HG03045 (cell line): ENCODE results near the gene PPP1R9A.

Experiments used
- ATAC-seq: cut with Tn5 transposase; IDR thresholded peaks from one replicate; pipeline ENCODE4 v1.9.1; 2021; ENCODE audit warnings: mild to moderate bottlenecking, moderate library complexity; ENCODE audit not compliant: unreplicated experiment

PPP1R9A gene

GRCh38 chr7:95092324-95092723 is 184.9 kb downstream of the PPP1R9A start:
- no peak for ATAC-seq

- ATAC-seq: no peak
Observed at GRCh38 chr7:95095259-95095965, 188.0 kb downstream of the PPP1R9A start.

GRCh38 chr7:95095966-95096540 is 188.7 kb downstream of the PPP1R9A start:
- ATAC-seq: no peak

- no peak for ATAC-seq
Observed at GRCh38 chr7:95097291-95097690, 189.9 kb downstream of the PPP1R9A start.

GRCh38 chr7:95097851-95098250 is 190.5 kb downstream of the PPP1R9A start:
- ATAC-seq: no peak

DNA sequence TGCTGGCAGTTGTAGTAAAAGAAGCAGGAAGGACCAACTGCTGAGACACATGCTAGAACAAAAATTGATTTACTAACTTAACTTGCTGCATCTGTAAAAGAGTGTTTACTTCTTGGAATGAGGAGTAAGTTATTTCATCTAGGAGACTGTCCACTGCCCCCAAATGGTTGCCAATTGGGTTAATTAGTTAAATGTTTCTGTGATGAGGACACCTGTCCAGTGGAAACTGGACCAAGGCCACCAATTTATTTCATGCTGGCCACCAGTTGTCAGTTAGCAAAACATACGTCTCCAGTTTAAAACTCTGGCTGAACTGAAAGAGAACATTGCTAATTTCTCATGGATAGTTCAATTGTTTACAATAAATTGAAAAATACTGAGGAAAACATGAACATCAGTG is 191.7 kb downstream of the PPP1R9A start:
- no peak for ATAC-seq

GRCh38 chr7:95101422-95101821 is 194.0 kb downstream of the PPP1R9A start:
- no peak for ATAC-seq

DNA sequence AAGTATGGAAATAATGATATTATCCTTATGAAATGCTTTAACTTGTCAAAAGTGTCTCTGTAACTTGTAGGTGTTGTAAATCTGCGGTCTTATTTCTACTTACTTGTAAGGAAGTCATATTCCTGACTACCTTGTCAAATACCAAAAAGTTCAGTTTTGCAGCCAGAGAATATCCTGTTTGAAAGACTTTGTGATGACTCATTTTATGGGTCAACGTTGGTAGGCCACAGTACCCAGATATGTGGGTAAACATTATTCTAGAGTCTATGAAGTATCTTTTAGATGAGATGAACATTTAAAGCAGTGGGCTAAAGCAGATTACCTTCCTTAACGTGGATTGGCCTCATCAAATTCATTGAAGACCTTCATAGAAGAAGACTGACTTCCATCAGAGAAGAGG is 195.3 kb downstream of the PPP1R9A start:
- no peak for ATAC-seq

- ATAC-seq: no peak
Observed at GRCh38 chr7:95104739-95105138, 197.3 kb downstream of the PPP1R9A start.

- no peak for ATAC-seq
Observed at GRCh38 chr7:95105627-95106026, 198.2 kb downstream of the PPP1R9A start.

GRCh38 chr7:95106401-95106800 is 199.0 kb downstream of the PPP1R9A start:
- no peak for ATAC-seq

GRCh38 chr7:95110707-95111106 is 203.3 kb downstream of the PPP1R9A start:
- no peak for ATAC-seq

GRCh38 chr7:95113590-95113989 is 206.2 kb downstream of the PPP1R9A start:
- no peak for ATAC-seq

DNA sequence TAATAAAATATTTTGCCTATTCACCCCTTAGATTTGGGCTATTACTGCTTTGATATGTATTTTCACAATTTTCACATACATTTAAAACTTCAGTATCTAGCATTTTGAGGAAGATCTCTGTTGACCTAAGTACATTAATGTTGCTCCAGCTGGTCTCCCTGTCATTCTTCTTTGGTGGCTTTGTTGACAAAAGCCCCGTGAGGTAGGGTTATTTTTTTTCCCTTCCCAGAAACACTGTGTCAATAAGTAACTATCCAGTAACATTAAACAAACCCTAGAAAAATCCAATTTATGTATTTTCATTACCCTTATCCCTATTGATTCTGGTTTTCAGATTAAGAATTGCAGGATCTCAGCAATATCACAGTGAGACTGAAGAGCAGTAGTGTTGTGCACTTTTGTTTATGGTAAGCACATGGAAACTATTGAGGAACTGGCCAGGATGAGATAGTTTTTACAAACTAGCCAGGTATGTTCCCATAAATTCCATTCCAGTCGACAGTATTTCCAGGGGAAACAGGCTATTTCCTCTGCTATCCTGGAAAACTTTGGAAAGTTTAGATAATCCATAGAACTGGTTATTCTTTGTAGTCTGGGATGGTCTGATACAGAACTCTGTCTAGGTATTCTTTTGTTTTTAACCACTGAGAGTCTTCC is 218.8 kb downstream of the PPP1R9A start:
- no peak for ATAC-seq

- no peak for ATAC-seq
Observed at GRCh38 chr7:95132500-95132899, 225.1 kb downstream of the PPP1R9A start.

DNA sequence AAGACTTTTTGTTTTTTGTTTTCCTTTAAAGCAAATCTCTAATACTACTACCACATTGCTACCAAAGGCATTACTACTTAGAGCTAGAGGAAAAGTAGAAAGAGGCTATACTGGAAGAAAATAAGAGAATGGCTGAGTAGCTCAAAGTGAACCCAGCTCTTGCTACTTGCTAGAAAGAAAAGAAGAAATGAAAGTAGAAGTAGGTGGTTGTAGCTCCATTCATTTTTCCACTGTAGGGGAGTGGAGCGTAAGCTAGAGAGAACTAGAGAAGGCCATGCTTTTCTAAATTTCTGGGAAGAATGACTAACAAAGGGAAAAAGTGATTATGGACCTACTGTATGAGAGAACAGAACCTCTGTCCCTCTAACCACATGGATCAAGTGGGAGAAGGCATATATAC is 232.5 kb downstream of the PPP1R9A start:
- ATAC-seq: no peak

DNA sequence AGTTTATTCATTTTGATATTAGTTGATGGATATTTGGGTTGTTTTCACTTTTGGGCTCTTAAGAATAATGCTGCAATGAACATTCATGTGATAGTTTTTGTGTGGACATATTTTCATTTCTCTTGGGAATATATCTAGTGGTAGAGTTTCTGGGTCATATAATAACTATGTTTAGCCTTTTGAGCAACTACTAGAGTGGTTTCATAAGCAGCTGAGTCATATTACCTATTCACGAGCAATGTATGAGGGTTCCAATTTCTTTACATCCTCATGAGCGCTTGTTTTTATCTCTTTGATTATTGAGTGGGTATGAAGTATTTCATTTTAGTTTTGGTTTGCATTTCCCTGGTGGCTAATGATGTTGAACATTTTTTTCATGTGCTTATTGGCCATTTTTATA is 234.4 kb downstream of the PPP1R9A start:
- ATAC-seq: no peak

- no peak for ATAC-seq
Observed at GRCh38 chr7:95144256-95144655, 236.9 kb downstream of the PPP1R9A start.

GRCh38 chr7:95155965-95156364 is 248.6 kb downstream of the PPP1R9A start:
- ATAC-seq: no peak

- no peak for ATAC-seq
Observed at GRCh38 chr7:95157381-95157780, 250.0 kb downstream of the PPP1R9A start.

- ATAC-seq: no peak
Observed at GRCh38 chr7:95169678-95170077, 262.3 kb downstream of the PPP1R9A start.

- no peak for ATAC-seq
Observed at GRCh38 chr7:95172420-95172819, 265.0 kb downstream of the PPP1R9A start.
